ENCODE data around the gene DHRS13. TPM values are rescaled to one million over a fixed set of nuclear protein-coding genes. Genes with fewer than 3 reads are reported as not detected.
A peak's percentile ranks its signal among the peaks of the same experiment; 100 is the strongest.

The DHRS13 gene
- total RNA-seq (5.2 TPM), polyA plus RNA-seq (ENCODE audit: insufficient read depth in 1 of 8, insufficient read length in 8 of 8, low replicate concordance in 1 of 8) (1 to 10 TPM; 2.9 to 5.9 (median 4.1) TPM)
- long read RNA-seq, donor 1, partial matches to known transcripts: 0 of 1 reads
- long read RNA-seq, donor 1, other reads (novel, unspliced or antisense): 0 of 1 reads
- long read RNA-seq, donor 2: 0 reads
- long read RNA-seq, donor 3, partial matches to known transcripts: 0 of 2 reads
- long read RNA-seq, donor 3, other reads (novel, unspliced or antisense): 0 of 2 reads
- long read RNA-seq, donor 4: 0 reads
- long read RNA-seq, donor 5, partial matches to known transcripts: 0 of 7 reads
- long read RNA-seq, donor 5, other reads (novel, unspliced or antisense): 0 of 7 reads
- long read RNA-seq, donor 6, transcript DHRS13-201 (5 exons, 1,921 nt): major isoform, 6 of 6 reads
- long read RNA-seq, donor 6, partial matches to known transcripts: 0 of 6 reads
- long read RNA-seq, donor 6, other reads (novel, unspliced or antisense): 0 of 6 reads
- long read RNA-seq, donor 7, partial matches to known transcripts: 0 of 1 reads
- long read RNA-seq, donor 7, other reads (novel, unspliced or antisense): 0 of 1 reads
- long read RNA-seq, donor 8, partial matches to known transcripts: 0 of 3 reads
- long read RNA-seq, donor 8, other reads (novel, unspliced or antisense): 0 of 3 reads
- long read RNA-seq, donor 9, partial matches to known transcripts: 0 of 1 reads
- long read RNA-seq, donor 9, other reads (novel, unspliced or antisense): 0 of 1 reads
- long read RNA-seq, donor 10: 0 reads
- long read RNA-seq, donor 11, partial matches to known transcripts: 0 of 1 reads
- long read RNA-seq, donor 11, other reads (novel, unspliced or antisense): 0 of 1 reads

- DNase-seq: peak; percentile 91
- Histone ChIP-seq H3K27me3 (ENCODE audit: control insufficient read depth, insufficient read depth, low read length) (no peaks in the 10 kb centered on the region), H3K27ac (ENCODE audit: low read length) (peak within 1 kb of the TSS; percentile 80), H3K9me3 (replicated peaks; ENCODE audit: control insufficient read depth, low read depth, low read length) (no peaks in the 10 kb centered on the region), H3K4me1 (ENCODE audit: control insufficient read depth, insufficient read depth, low read length) (peaks cover 13% of the 10 kb centered on the region), H3K4me3 (ENCODE audit: low read length) (peak within 1 kb of the TSS; percentile 55), H3K36me3 (ENCODE audit: control insufficient read depth, insufficient read depth, low read length) (peaks cover 22% of the 10 kb centered on the region)
- WGBS (ENCODE audit: insufficient coverage): under 1% methylated on average over 54 of the region's 55 CpGs
These were observed at the start of gene DHRS13 for GRCh38 chr17:28902819-28903545. TSS of gene DHRS13 (minus strand) at chr17:28903079. CDS start at chr17:28902944, 135 bp downstream.

GRCh38 chr17:28951991-28952975 is 49.4 kb upstream of the DHRS13 start:
- H3K9me3 ChIP-seq (replicated peaks; ENCODE audit: control insufficient read depth, low read depth, low read length): no peaks in the 10 kb centered on the region
- DNase-seq: peak; percentile 100
- no peaks in the 10 kb centered on the region for H3K36me3 ChIP-seq (ENCODE audit: control insufficient read depth, insufficient read depth, low read length)
- WGBS (ENCODE audit: insufficient coverage): 7% methylated on average over 28 of the region's 36 CpGs
- no peaks in the 10 kb centered on the region for H3K27me3 ChIP-seq (ENCODE audit: control insufficient read depth, insufficient read depth, low read length)
- H3K4me3 ChIP-seq (ENCODE audit: low read length): peak overlapping the region; percentile 70
- peaks cover 15% of the 10 kb centered on the region for H3K4me1 ChIP-seq (ENCODE audit: control insufficient read depth, insufficient read depth, low read length)
- H3K27ac ChIP-seq (ENCODE audit: low read length): peak overlapping the region; percentile 100

- peaks cover 15% of the 10 kb centered on the region for H3K4me1 ChIP-seq (ENCODE audit: control insufficient read depth, insufficient read depth, low read length)
- H3K9me3 ChIP-seq (replicated peaks; ENCODE audit: control insufficient read depth, low read depth, low read length): no peaks in the 10 kb centered on the region
- peak; percentile 100 for DNase-seq
- H3K4me3 ChIP-seq (ENCODE audit: low read length): peak within 1 kb of the TSS; percentile 88
- no peaks in the 10 kb centered on the region for H3K27me3 ChIP-seq (ENCODE audit: control insufficient read depth, insufficient read depth, low read length)
- under 1% methylated on average over 42 of the region's 51 CpGs for WGBS (ENCODE audit: insufficient coverage)
- no peaks in the 10 kb centered on the region for H3K36me3 ChIP-seq (ENCODE audit: control insufficient read depth, insufficient read depth, low read length)
- peak within 1 kb of the TSS; percentile 100 for H3K27ac ChIP-seq (ENCODE audit: low read length)
These were observed 48.6 kb upstream of the DHRS13 start, which contains the start of gene PHF12 for GRCh38 chr17:28951428-28951990. TSS of gene PHF12 (minus strand) at chr17:28951518. CDS start at chr17:28950960, 558 bp downstream.

DNA sequence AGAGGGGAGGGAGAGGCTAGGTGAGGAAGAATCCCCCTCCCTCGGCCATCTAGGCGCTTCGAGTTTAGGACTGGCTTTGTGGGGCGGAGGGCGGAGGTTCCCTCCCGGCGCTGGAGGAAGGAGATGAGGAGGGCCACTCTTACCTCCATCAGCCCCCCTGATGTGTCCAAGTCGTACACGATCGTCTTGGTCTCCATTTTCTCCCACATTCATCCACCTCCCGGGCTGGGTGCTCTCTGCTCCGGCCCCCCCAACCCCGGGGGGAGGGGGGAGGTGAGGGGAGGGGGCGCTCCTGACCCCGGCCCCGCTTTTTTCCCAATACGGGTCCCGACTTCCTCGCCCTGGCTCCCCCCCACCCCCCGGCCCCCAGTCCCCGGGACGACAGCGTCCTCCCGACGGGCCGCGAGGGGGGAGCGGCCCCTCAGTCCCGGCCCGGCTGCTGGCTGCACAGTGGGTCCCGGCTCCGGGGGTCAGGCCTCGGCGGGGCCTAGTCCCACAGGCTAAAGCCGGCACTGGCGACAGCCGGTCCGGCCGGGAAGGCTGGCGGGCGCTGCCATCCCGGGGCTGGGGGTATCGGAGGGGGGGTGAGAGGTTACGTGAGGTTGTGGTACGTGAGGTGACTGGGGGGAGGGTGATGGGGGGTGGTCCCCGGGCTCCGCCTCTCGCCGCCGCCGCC is 48.0 kb upstream of the DHRS13 start:
- DNase-seq: peak; percentile 57
- Histone ChIP-seq H3K27ac (ENCODE audit: low read length) (peak overlapping the region; percentile 93), H3K36me3 (ENCODE audit: control insufficient read depth, insufficient read depth, low read length) (no peaks in the 10 kb centered on the region), H3K27me3 (ENCODE audit: control insufficient read depth, insufficient read depth, low read length) (no peaks in the 10 kb centered on the region), H3K4me1 (ENCODE audit: control insufficient read depth, insufficient read depth, low read length) (peaks cover 15% of the 10 kb centered on the region), H3K4me3 (ENCODE audit: low read length) (peak overlapping the region; percentile 88), H3K9me3 (replicated peaks; ENCODE audit: control insufficient read depth, low read depth, low read length) (no peaks in the 10 kb centered on the region)
- under 1% methylated on average over 27 of the region's 51 CpGs for WGBS (ENCODE audit: insufficient coverage)

GRCh38 chr17:28950017-28950751 is 47.3 kb upstream of the DHRS13 start:
- DNase-seq: peak; percentile 78
- Histone ChIP-seq H3K9me3 (replicated peaks; ENCODE audit: control insufficient read depth, low read depth, low read length) (no peaks in the 10 kb centered on the region), H3K27ac (ENCODE audit: low read length) (peak overlapping the region; percentile 93), H3K4me3 (ENCODE audit: low read length) (peak overlapping the region; percentile 88), H3K4me1 (ENCODE audit: control insufficient read depth, insufficient read depth, low read length) (peaks cover 12% of the 10 kb centered on the region), H3K27me3 (ENCODE audit: control insufficient read depth, insufficient read depth, low read length) (no peaks in the 10 kb centered on the region), H3K36me3 (ENCODE audit: control insufficient read depth, insufficient read depth, low read length) (no peaks in the 10 kb centered on the region)
- 1% methylated on average over 33 of the region's 43 CpGs for WGBS (ENCODE audit: insufficient coverage)

- Histone ChIP-seq H3K27ac (ENCODE audit: low read length) (peak overlapping the region; percentile 93), H3K27me3 (ENCODE audit: control insufficient read depth, insufficient read depth, low read length) (no peaks in the 10 kb centered on the region), H3K9me3 (replicated peaks; ENCODE audit: control insufficient read depth, low read depth, low read length) (no peaks in the 10 kb centered on the region), H3K4me3 (ENCODE audit: low read length) (peak overlapping the region; percentile 88), H3K4me1 (ENCODE audit: control insufficient read depth, insufficient read depth, low read length) (peaks cover 8% of the 10 kb centered on the region), H3K36me3 (ENCODE audit: control insufficient read depth, insufficient read depth, low read length) (no peaks in the 10 kb centered on the region)
- WGBS (ENCODE audit: insufficient coverage): under 1% methylated on average over 54 of the region's 61 CpGs
- DNase-seq: peak; percentile 78
These were observed 46.5 kb upstream of the DHRS13 start for GRCh38 chr17:28949185-28950016.

DNA sequence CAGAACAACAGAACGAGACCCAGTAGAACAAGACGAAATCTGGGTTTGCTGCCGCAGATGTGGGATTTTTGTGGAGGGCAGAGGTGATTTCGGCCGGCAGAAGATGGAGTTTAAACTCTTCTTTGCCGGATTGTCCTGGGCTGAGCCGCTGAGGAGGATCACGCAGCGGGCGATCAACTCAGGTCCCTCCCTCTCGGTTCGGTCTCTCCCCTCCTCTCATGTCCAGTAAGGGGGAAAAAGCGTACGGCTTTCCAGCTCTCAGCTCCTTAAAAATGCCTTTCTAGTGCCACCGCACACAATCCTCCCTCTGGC is 46.0 kb upstream of the DHRS13 start:
- Histone ChIP-seq H3K27ac (ENCODE audit: low read length) (peak overlapping the region; percentile 93), H3K36me3 (ENCODE audit: control insufficient read depth, insufficient read depth, low read length) (no peaks in the 10 kb centered on the region), H3K9me3 (replicated peaks; ENCODE audit: control insufficient read depth, low read depth, low read length) (no peaks in the 10 kb centered on the region), H3K27me3 (ENCODE audit: control insufficient read depth, insufficient read depth, low read length) (no peaks in the 10 kb centered on the region), H3K4me3 (ENCODE audit: low read length) (peak overlapping the region; percentile 88), H3K4me1 (ENCODE audit: control insufficient read depth, insufficient read depth, low read length) (peaks cover 8% of the 10 kb centered on the region)
- DNase-seq: no peak
- WGBS (ENCODE audit: insufficient coverage): 0% methylated on average over 7 of the region's 15 CpGs
